ENCODE measurements around the gene KRT9.

DNA sequence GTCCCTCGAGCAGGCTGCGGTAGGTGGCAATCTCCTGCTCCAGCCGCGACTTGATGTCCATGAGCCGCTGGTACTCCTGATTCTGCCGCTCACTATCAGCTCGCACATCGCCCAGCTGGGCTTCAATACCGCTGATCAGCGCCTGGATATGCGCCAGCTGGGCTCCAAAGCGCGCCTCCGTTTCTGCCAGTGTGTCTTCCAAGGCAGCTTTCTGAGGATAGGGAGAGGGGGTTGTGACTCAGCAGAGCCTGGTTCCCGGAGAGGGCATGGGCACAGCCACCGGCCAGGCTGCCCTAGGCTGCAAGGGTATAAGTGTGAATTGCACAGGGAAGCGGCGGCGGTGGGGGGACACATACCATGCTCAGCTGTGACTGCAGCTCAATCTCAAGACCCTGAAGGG lies 48.1 kb downstream of the KRT9 start:
- TF ChIP-seq, protein P1, sequence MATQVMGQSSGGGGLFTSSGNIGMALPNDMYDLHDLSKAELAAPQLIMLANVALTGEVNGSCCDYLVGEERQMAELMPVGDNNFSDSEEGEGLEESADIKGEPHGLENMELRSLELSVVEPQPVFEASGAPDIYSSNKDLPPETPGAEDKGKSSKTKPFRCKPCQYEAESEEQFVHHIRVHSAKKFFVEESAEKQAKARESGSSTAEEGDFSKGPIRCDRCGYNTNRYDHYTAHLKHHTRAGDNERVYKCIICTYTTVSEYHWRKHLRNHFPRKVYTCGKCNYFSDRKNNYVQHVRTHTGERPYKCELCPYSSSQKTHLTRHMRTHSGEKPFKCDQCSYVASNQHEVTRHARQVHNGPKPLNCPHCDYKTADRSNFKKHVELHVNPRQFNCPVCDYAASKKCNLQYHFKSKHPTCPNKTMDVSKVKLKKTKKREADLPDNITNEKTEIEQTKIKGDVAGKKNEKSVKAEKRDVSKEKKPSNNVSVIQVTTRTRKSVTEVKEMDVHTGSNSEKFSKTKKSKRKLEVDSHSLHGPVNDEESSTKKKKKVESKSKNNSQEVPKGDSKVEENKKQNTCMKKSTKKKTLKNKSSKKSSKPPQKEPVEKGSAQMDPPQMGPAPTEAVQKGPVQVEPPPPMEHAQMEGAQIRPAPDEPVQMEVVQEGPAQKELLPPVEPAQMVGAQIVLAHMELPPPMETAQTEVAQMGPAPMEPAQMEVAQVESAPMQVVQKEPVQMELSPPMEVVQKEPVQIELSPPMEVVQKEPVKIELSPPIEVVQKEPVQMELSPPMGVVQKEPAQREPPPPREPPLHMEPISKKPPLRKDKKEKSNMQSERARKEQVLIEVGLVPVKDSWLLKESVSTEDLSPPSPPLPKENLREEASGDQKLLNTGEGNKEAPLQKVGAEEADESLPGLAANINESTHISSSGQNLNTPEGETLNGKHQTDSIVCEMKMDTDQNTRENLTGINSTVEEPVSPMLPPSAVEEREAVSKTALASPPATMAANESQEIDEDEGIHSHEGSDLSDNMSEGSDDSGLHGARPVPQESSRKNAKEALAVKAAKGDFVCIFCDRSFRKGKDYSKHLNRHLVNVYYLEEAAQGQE (IDR thresholded peaks at IDR 0.05), result no peak
- TF ChIP-seq, protein P2, sequence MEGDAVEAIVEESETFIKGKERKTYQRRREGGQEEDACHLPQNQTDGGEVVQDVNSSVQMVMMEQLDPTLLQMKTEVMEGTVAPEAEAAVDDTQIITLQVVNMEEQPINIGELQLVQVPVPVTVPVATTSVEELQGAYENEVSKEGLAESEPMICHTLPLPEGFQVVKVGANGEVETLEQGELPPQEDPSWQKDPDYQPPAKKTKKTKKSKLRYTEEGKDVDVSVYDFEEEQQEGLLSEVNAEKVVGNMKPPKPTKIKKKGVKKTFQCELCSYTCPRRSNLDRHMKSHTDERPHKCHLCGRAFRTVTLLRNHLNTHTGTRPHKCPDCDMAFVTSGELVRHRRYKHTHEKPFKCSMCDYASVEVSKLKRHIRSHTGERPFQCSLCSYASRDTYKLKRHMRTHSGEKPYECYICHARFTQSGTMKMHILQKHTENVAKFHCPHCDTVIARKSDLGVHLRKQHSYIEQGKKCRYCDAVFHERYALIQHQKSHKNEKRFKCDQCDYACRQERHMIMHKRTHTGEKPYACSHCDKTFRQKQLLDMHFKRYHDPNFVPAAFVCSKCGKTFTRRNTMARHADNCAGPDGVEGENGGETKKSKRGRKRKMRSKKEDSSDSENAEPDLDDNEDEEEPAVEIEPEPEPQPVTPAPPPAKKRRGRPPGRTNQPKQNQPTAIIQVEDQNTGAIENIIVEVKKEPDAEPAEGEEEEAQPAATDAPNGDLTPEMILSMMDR (IDR thresholded peaks at IDR 0.05), result no peak
- TF ChIP-seq NR3C1 (IDR thresholded peaks at IDR 0.05) (no peak), RCOR1 (IDR thresholded peaks at IDR 0.05; ENCODE audit: low read depth, low read length) (no peak), MYC (IDR thresholded peaks at IDR 0.05; ENCODE audit: borderline replicate concordance, low read length) (no peak), PHF8 (IDR thresholded peaks at IDR 0.05; ENCODE audit: borderline replicate concordance, low read depth) (no peak), POLR2A (IDR thresholded peaks at IDR 0.05; ENCODE audit: low read length) (no peak), MAFK (IDR thresholded peaks at IDR 0.05; ENCODE audit: partially characterized antibody) (no peak), RAD21 (conservative IDR thresholded peaks at IDR 0.05 in 1 of 2, IDR thresholded peaks at IDR 0.05 in 1 of 2) (no peak), MAZ (IDR thresholded peaks at IDR 0.05; ENCODE audit: borderline replicate concordance, low read depth, low read length) (no peak), NFE2L2 (conservative IDR thresholded peaks at IDR 0.05; ENCODE audit: low read length) (no peak), BHLHE40 (IDR thresholded peaks at IDR 0.05; ENCODE audit: low read depth, low read length) (no peak)
- TF ChIP-seq, protein P3, sequence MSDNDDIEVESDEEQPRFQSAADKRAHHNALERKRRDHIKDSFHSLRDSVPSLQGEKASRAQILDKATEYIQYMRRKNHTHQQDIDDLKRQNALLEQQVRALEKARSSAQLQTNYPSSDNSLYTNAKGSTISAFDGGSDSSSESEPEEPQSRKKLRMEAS (IDR thresholded peaks at IDR 0.05), result no peak

Measured in A549 (cell line).